Progenitor cell of endocrine pancreas (in vitro differentiated cells): ENCODE data around the gene MCTP2. TPM values are rescaled to one million over a fixed set of nuclear protein-coding genes. Genes with fewer than 3 reads are reported as not detected.

ENCODE experiments used
- DNase-seq: peaks from one replicate; pipeline ENCODE4 v3.0.0; 2021; ENCODE audit warnings: low spot score; ENCODE audit not compliant: unreplicated experiment
- H3K27ac Mint-ChIP-seq: 2 replicates; pipeline ENCODE4 v1.8.0; 2021; ENCODE audit warnings: mild to moderate bottlenecking, moderate library complexity, mixed read lengths
- H3K27me3 Mint-ChIP-seq: 2 replicates; pipeline ENCODE4 v1.8.0; 2021; ENCODE audit warnings: mixed read lengths
- H3K36me3 Mint-ChIP-seq: 2 replicates; pipeline ENCODE4 v1.8.0; 2022; ENCODE audit warnings: mixed read lengths; ENCODE audit not compliant: insufficient read depth
- H3K4me1 Mint-ChIP-seq: 2 replicates; pipeline ENCODE4 v1.8.0; 2021; ENCODE audit warnings: low read depth, mixed read lengths
- H3K4me3 Mint-ChIP-seq: 2 replicates; pipeline ENCODE4 v1.8.0; 2021; ENCODE audit warnings: low read depth, mild to moderate bottlenecking, moderate library complexity, mixed read lengths
- H3K9me3 Mint-ChIP-seq: 2 replicates; pipeline ENCODE4 v1.8.0; 2021; ENCODE audit warnings: low read depth, mixed read lengths
- total RNA-seq: library from RNA; stranded (reverse); gene quantifications from 2 replicates; pipeline ENCODE4 v1.2.1, GENCODE V29; 2021
- TF ChIP-seq, protein P1 (sequence below): fragments of 200-600 bp; sonication (generic); IDR thresholded peaks from one replicate; pipeline ENCODE4 v1.5.0; 2021; ENCODE audit warnings: antibody characterized with exemption, mild to moderate bottlenecking; ENCODE audit not compliant: unreplicated experiment

The MCTP2 gene
- total RNA-seq, 1 donor from 2014 or later: 2.6 TPM

DNA sequence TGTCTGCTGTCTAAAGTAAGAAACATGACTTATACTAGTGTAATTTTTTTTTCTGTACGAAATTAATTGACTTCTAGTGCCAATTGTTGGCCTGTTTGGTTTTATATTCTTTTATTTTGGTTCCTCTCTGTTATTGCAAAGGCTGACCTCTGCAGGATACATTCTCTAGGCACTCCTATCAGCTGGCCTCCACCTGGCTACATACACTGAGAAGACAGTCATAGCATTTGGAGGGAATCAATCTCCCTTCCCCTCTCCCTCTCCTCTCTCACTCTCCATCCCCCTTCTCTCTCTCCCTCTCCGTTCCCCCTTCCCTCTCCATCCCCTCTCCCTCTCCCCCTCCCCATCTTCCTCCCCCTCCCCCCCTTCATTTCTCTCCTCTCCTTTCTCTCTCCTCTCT lies 116.7 kb downstream of the MCTP2 start:
- no peak for DNase-seq
- H3K27me3 Mint-ChIP-seq: no peaks in the 10 kb centered on the region
- peaks cover 3% of the 10 kb centered on the region for H3K9me3 Mint-ChIP-seq
- H3K36me3 Mint-ChIP-seq: no peaks in the 10 kb centered on the region
- TF ChIP-seq, protein P1, sequence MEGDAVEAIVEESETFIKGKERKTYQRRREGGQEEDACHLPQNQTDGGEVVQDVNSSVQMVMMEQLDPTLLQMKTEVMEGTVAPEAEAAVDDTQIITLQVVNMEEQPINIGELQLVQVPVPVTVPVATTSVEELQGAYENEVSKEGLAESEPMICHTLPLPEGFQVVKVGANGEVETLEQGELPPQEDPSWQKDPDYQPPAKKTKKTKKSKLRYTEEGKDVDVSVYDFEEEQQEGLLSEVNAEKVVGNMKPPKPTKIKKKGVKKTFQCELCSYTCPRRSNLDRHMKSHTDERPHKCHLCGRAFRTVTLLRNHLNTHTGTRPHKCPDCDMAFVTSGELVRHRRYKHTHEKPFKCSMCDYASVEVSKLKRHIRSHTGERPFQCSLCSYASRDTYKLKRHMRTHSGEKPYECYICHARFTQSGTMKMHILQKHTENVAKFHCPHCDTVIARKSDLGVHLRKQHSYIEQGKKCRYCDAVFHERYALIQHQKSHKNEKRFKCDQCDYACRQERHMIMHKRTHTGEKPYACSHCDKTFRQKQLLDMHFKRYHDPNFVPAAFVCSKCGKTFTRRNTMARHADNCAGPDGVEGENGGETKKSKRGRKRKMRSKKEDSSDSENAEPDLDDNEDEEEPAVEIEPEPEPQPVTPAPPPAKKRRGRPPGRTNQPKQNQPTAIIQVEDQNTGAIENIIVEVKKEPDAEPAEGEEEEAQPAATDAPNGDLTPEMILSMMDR: no peak
- no peak overlapping the region for H3K27ac Mint-ChIP-seq
- H3K4me1 Mint-ChIP-seq: no peaks in the 10 kb centered on the region
- H3K4me3 Mint-ChIP-seq: no peak overlapping the region

DNA sequence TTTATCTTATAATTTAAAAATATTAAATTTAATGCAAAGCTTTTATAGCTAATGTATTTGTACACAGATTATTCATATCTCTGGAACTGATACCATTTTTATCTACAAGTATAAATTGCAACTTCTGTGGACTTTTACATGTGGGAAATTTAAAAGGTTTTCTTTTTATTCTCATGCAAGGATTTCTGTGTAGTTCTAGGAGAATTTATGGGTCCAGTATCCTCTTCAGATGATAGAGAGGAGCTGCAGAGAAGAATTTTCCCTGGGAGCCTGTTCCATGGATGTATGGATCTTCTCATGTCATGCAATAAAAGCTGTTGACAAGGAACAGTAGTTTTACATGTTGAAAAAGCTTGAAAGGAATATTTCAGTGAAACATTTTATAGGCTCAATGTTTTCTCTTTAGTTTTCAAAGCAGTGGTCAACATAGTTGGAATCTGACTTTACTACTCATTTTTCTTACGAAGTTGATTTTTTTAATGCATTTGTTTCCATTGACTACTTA lies 119.7 kb downstream of the MCTP2 start:
- no peak overlapping the region for H3K4me3 Mint-ChIP-seq
- peaks cover 3% of the 10 kb centered on the region for H3K9me3 Mint-ChIP-seq
- no peaks in the 10 kb centered on the region for H3K36me3 Mint-ChIP-seq
- no peak overlapping the region for H3K27ac Mint-ChIP-seq
- TF ChIP-seq, protein P1: no peak
- H3K27me3 Mint-ChIP-seq: no peaks in the 10 kb centered on the region
- H3K4me1 Mint-ChIP-seq: no peaks in the 10 kb centered on the region
- DNase-seq: no peak

DNA sequence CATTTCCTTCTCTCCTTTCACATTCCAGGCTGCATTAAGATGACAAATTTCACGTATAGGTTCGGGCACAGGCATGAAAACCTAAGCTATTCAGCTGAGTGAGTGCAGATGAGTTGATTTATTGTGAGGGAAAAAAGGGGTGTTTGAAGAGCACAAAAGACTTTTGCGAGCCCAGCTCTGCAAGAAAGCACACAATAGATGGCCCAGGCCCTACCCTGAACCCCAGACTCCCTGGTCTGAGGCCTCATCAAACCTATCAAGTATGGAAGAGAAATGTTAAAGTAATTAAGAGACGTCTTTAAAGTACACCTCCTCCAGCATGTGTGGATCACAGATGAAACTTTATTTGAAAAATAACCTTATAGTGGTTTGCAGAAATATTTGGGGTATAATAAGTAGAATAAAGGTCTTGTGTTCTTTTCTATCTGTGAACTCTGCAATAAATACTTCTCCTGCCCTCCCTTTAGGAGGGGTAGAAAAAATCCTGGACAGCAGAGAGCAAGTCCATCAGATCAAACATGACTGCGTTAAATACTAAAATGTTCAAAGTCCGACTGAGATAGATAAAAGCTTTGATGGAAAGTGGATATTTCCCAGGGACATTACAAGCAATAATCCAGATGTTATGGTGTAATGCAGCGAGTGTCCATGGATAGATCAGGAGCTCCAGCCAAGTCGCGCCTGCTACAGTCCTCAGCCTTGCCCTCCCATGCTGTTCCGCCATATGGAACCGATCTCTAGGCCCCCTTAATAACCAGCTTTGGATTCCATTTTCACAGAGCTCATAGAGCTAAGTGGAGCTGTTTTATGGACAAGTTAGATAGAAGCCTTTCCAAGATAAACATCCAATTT lies 121.5 kb downstream of the MCTP2 start:
- no peak overlapping the region for H3K4me3 Mint-ChIP-seq
- no peak overlapping the region for H3K27ac Mint-ChIP-seq

DNA sequence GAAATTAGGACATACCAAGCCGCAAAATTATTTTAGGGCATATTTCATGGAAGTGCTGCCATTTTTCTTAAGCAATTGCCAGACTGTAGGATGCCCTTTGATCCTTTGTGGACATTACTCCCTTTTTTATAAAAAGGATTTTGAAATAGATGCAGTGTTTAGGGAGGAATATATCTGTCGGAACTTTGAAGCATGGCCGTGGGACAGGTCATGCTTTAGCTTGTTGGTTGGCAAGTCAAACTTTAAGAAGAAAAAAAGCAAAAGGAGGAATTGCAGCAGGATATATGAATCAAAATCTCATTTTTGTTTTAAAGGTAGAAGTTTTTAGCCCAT lies 122.1 kb downstream of the MCTP2 start:
- no peak for DNase-seq
- Mint-ChIP-seq H3K4me1 (no peaks in the 10 kb centered on the region), H3K27me3 (no peaks in the 10 kb centered on the region), H3K36me3 (no peaks in the 10 kb centered on the region), H3K4me3 (no peak overlapping the region), H3K9me3 (peaks cover under 1% of the 10 kb centered on the region), H3K27ac (no peak overlapping the region)
- TF ChIP-seq, protein P1: no peak

More for the DNA sequence above, 121.5 kb downstream of the MCTP2 start:
- DNase-seq: no peak
- no peaks in the 10 kb centered on the region for H3K36me3 Mint-ChIP-seq
- H3K4me1 Mint-ChIP-seq: no peaks in the 10 kb centered on the region
- no peaks in the 10 kb centered on the region for H3K27me3 Mint-ChIP-seq
- H3K9me3 Mint-ChIP-seq: peaks cover 3% of the 10 kb centered on the region
- TF ChIP-seq, protein P1: no peak

DNA sequence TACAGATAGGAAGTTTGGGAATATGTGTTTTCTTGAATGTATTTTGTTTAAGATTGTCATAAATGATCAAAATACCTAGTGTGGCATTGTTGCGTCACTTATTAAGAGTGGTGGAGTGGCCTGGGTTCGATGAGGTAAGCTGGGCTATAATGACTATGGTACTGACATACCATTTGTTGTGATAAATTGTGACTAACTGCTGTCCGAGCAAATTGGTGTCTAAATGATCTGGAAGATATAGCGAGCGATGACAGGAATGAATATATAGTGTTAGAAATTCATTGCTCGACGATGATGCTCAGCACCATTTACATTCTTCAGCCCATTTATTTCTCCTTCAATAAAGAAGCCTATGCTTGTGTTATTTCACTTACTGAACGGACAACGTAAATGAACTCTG lies 123.3 kb downstream of the MCTP2 start:
- Mint-ChIP-seq H3K9me3 (no peaks in the 10 kb centered on the region), H3K4me3 (no peak overlapping the region), H3K4me1 (no peaks in the 10 kb centered on the region), H3K36me3 (no peaks in the 10 kb centered on the region), H3K27ac (no peak overlapping the region), H3K27me3 (no peaks in the 10 kb centered on the region)
- TF ChIP-seq, protein P1: no peak
- DNase-seq: no peak
